ENCODE measurements around the gene PGK1.
"Not testable (repeated sequence)": the region's sequence is repeated elsewhere in the genome, so short reads cannot be mapped to it uniquely, and the experiment has no call there.

The PGK1 gene

GRCh38 chrX:78103623-78104446, at the start of gene PGK1:
PGK1 (plus strand) TSS chrX:78104248; CDS start chrX:78104341, 93 bp downstream.
- peak within 1 kb of the TSS; percentile 94 to 95 for H3K27ac ChIP-seq (ENCODE audit: low read depth in 2 of 2, low read length in 2 of 2)

GRCh38 chrX:78063687-78064086, 40.4 kb upstream of the PGK1 start:
- Histone ChIP-seq H3K4me3 (ENCODE audit: low read length in 2 of 2) (no peak overlapping the region), H3K27me3 (ENCODE audit: control insufficient read depth in 2 of 2, insufficient read depth in 2 of 2, low read length in 2 of 2) (no peaks in the 10 kb centered on the region), H3K4me1 (ENCODE audit: control insufficient read depth in 2 of 2, insufficient read depth in 2 of 2, low read length in 2 of 2) (no peaks in the 10 kb centered on the region), H3K27ac (ENCODE audit: low read depth in 2 of 2, low read length in 2 of 2) (no peak overlapping the region), H3K36me3 (ENCODE audit: control insufficient read depth in 2 of 2, insufficient read depth in 2 of 2, low read length in 2 of 2) (no peaks in the 10 kb centered on the region), H3K9ac (ENCODE audit: low read depth in 1 of 2, low read length in 2 of 2) (no peak overlapping the region), H3K9me3 (ENCODE audit: control insufficient read depth in 2 of 2, low read length in 2 of 2) (no peaks in the 10 kb centered on the region)

More at GRCh38 chrX:78103623-78104446, at the start of gene PGK1:
- peaks cover 9 to 15% of the 10 kb centered on the region in 2 donors for H3K4me1 ChIP-seq (ENCODE audit: control insufficient read depth in 2 of 2, insufficient read depth in 2 of 2, low read length in 2 of 2)
- peak within 1 kb of the TSS; percentile 90 to 97 for H3K9ac ChIP-seq (ENCODE audit: low read depth in 1 of 2, low read length in 2 of 2)
- H3K9me3 ChIP-seq (ENCODE audit: control insufficient read depth in 2 of 2, low read length in 2 of 2) = no peaks in the 10 kb centered on the region
- peaks cover 0 to 3% of the 10 kb centered on the region in 2 donors for H3K36me3 ChIP-seq (ENCODE audit: control insufficient read depth in 2 of 2, insufficient read depth in 2 of 2, low read length in 2 of 2)
- peak within 1 kb of the TSS; percentile 90 to 93 for H3K4me3 ChIP-seq (ENCODE audit: low read length in 2 of 2)
- no peaks in the 10 kb centered on the region for H3K27me3 ChIP-seq (ENCODE audit: control insufficient read depth in 2 of 2, insufficient read depth in 2 of 2, low read length in 2 of 2)

GRCh38 chrX:78064152-78064551, 39.9 kb upstream of the PGK1 start:
- Histone ChIP-seq H3K9ac (ENCODE audit: low read depth in 1 of 2, low read length in 2 of 2) (no peak overlapping the region), H3K27me3 (ENCODE audit: control insufficient read depth in 2 of 2, insufficient read depth in 2 of 2, low read length in 2 of 2) (no peaks in the 10 kb centered on the region), H3K4me3 (ENCODE audit: low read length in 2 of 2) (no peak overlapping the region), H3K4me1 (ENCODE audit: control insufficient read depth in 2 of 2, insufficient read depth in 2 of 2, low read length in 2 of 2) (no peaks in the 10 kb centered on the region), H3K36me3 (ENCODE audit: control insufficient read depth in 2 of 2, insufficient read depth in 2 of 2, low read length in 2 of 2) (no peaks in the 10 kb centered on the region), H3K27ac (ENCODE audit: low read depth in 2 of 2, low read length in 2 of 2) (no peak overlapping the region), H3K9me3 (ENCODE audit: control insufficient read depth in 2 of 2, low read length in 2 of 2) (no peaks in the 10 kb centered on the region)

GRCh38 chrX:78064698-78065601, 39.1 kb upstream of the PGK1 start:
- H3K4me1 ChIP-seq (ENCODE audit: control insufficient read depth in 2 of 2, insufficient read depth in 2 of 2, low read length in 2 of 2); H3K9ac ChIP-seq (ENCODE audit: low read depth in 1 of 2, low read length in 2 of 2); H3K27me3 ChIP-seq (ENCODE audit: control insufficient read depth in 2 of 2, insufficient read depth in 2 of 2, low read length in 2 of 2); H3K27ac ChIP-seq (ENCODE audit: low read depth in 2 of 2, low read length in 2 of 2); H3K4me3 ChIP-seq (ENCODE audit: low read length in 2 of 2); H3K36me3 ChIP-seq (ENCODE audit: control insufficient read depth in 2 of 2, insufficient read depth in 2 of 2, low read length in 2 of 2); H3K9me3 ChIP-seq (ENCODE audit: control insufficient read depth in 2 of 2, low read length in 2 of 2): not testable (repeated sequence)

GRCh38 chrX:78066110-78066509, 37.9 kb upstream of the PGK1 start:
- H3K4me1 ChIP-seq (ENCODE audit: control insufficient read depth in 2 of 2, insufficient read depth in 2 of 2, low read length in 2 of 2) = no peaks in the 10 kb centered on the region
- no peak overlapping the region for H3K4me3 ChIP-seq (ENCODE audit: low read length in 2 of 2)
- no peak overlapping the region for H3K27ac ChIP-seq (ENCODE audit: low read depth in 2 of 2, low read length in 2 of 2)
- H3K36me3 ChIP-seq (ENCODE audit: control insufficient read depth in 2 of 2, insufficient read depth in 2 of 2, low read length in 2 of 2) = no peaks in the 10 kb centered on the region
- no peaks in the 10 kb centered on the region for H3K9me3 ChIP-seq (ENCODE audit: control insufficient read depth in 2 of 2, low read length in 2 of 2)
- no peaks in the 10 kb centered on the region for H3K27me3 ChIP-seq (ENCODE audit: control insufficient read depth in 2 of 2, insufficient read depth in 2 of 2, low read length in 2 of 2)
- H3K9ac ChIP-seq (ENCODE audit: low read depth in 1 of 2, low read length in 2 of 2) = no peak overlapping the region

GRCh38 chrX:78071331-78071730, 32.7 kb upstream of the PGK1 start:
- Histone ChIP-seq H3K9ac (ENCODE audit: low read depth in 1 of 2, low read length in 2 of 2) (no peak overlapping the region), H3K9me3 (ENCODE audit: control insufficient read depth in 2 of 2, low read length in 2 of 2) (no peaks in the 10 kb centered on the region), H3K4me1 (ENCODE audit: control insufficient read depth in 2 of 2, insufficient read depth in 2 of 2, low read length in 2 of 2) (no peaks in the 10 kb centered on the region), H3K4me3 (ENCODE audit: low read length in 2 of 2) (no peak overlapping the region), H3K27me3 (ENCODE audit: control insufficient read depth in 2 of 2, insufficient read depth in 2 of 2, low read length in 2 of 2) (no peaks in the 10 kb centered on the region), H3K36me3 (ENCODE audit: control insufficient read depth in 2 of 2, insufficient read depth in 2 of 2, low read length in 2 of 2) (no peaks in the 10 kb centered on the region), H3K27ac (ENCODE audit: low read depth in 2 of 2, low read length in 2 of 2) (no peak overlapping the region)

GRCh38 chrX:78073147-78074077, 30.6 kb upstream of the PGK1 start:
- not testable (repeated sequence) for H3K4me1 ChIP-seq (ENCODE audit: control insufficient read depth in 2 of 2, insufficient read depth in 2 of 2, low read length in 2 of 2); H3K36me3 ChIP-seq (ENCODE audit: control insufficient read depth in 2 of 2, insufficient read depth in 2 of 2, low read length in 2 of 2); H3K27ac ChIP-seq (ENCODE audit: low read depth in 2 of 2, low read length in 2 of 2); H3K27me3 ChIP-seq (ENCODE audit: control insufficient read depth in 2 of 2, insufficient read depth in 2 of 2, low read length in 2 of 2); H3K9me3 ChIP-seq (ENCODE audit: control insufficient read depth in 2 of 2, low read length in 2 of 2); H3K4me3 ChIP-seq (ENCODE audit: low read length in 2 of 2); H3K9ac ChIP-seq (ENCODE audit: low read depth in 1 of 2, low read length in 2 of 2)

GRCh38 chrX:78074088-78074487, 30.0 kb upstream of the PGK1 start:
- Histone ChIP-seq H3K27ac (ENCODE audit: low read depth in 2 of 2, low read length in 2 of 2) (no peak overlapping the region), H3K27me3 (ENCODE audit: control insufficient read depth in 2 of 2, insufficient read depth in 2 of 2, low read length in 2 of 2) (no peaks in the 10 kb centered on the region), H3K9ac (ENCODE audit: low read depth in 1 of 2, low read length in 2 of 2) (no peak overlapping the region), H3K36me3 (ENCODE audit: control insufficient read depth in 2 of 2, insufficient read depth in 2 of 2, low read length in 2 of 2) (no peaks in the 10 kb centered on the region), H3K9me3 (ENCODE audit: control insufficient read depth in 2 of 2, low read length in 2 of 2) (no peaks in the 10 kb centered on the region), H3K4me3 (ENCODE audit: low read length in 2 of 2) (no peak overlapping the region), H3K4me1 (ENCODE audit: control insufficient read depth in 2 of 2, insufficient read depth in 2 of 2, low read length in 2 of 2) (no peaks in the 10 kb centered on the region)

- Histone ChIP-seq H3K4me1 (ENCODE audit: control insufficient read depth in 2 of 2, insufficient read depth in 2 of 2, low read length in 2 of 2) (no peaks in the 10 kb centered on the region), H3K9me3 (ENCODE audit: control insufficient read depth in 2 of 2, low read length in 2 of 2) (no peaks in the 10 kb centered on the region), H3K27me3 (ENCODE audit: control insufficient read depth in 2 of 2, insufficient read depth in 2 of 2, low read length in 2 of 2) (no peaks in the 10 kb centered on the region), H3K36me3 (ENCODE audit: control insufficient read depth in 2 of 2, insufficient read depth in 2 of 2, low read length in 2 of 2) (no peaks in the 10 kb centered on the region), H3K9ac (ENCODE audit: low read depth in 1 of 2, low read length in 2 of 2) (no peak overlapping the region), H3K4me3 (ENCODE audit: low read length in 2 of 2) (no peak overlapping the region), H3K27ac (ENCODE audit: low read depth in 2 of 2, low read length in 2 of 2) (no peak overlapping the region)
Observed at GRCh38 chrX:78075787-78076389, 28.2 kb upstream of the PGK1 start.
